Measurements from ENCODE around the gene MAPK4. TPM values are rescaled to one million over a fixed set of nuclear protein-coding genes. Genes with fewer than 3 reads are reported as not detected.

MAPK4 gene
- total and polyA plus RNA-seq, 2 of the 4 experiments (the other 2 are of a cell fraction), result not detected

GRCh38 chr18:50707855-50708469 lies 148.1 kb downstream of the MAPK4 start:
- Histone ChIP-seq H2BK120ac (ENCODE audit: low read depth, low read length) (no peak overlapping the region), H2AFZ (replicated peaks; ENCODE audit: low read length, poor library complexity) (no peak overlapping the region), H4K91ac (ENCODE audit: insufficient read depth, low read depth, low read length) (no peak overlapping the region), H2BK15ac (ENCODE audit: low read depth, low read length) (no peak overlapping the region), H2BK20ac (ENCODE audit: low read depth, low read length) (no peak overlapping the region), H4K20me1 (ENCODE audit: insufficient read depth, low read length) (no peaks in the 10 kb centered on the region), H3K9me3 (ENCODE audit: control insufficient read depth, insufficient read depth, low read length) (no peaks in the 10 kb centered on the region), H2AK9ac (replicated peaks; ENCODE audit: low read depth, low read length, poor library complexity) (no peak overlapping the region), H4K8ac (ENCODE audit: low read depth in 2 of 2, low read length in 2 of 2) (no peak overlapping the region), H3K36me3 (ENCODE audit: control insufficient read depth, insufficient read depth, low read length) (no peaks in the 10 kb centered on the region), H3K79me1 (ENCODE audit: low read depth in 1 of 2, low read length in 2 of 2) (no peaks in the 10 kb centered on the region), H2AK5ac (ENCODE audit: low read depth, low read length) (no peak overlapping the region), H3K4me3 (ENCODE audit: insufficient read depth, low read depth, low read length) (no peak overlapping the region), H4K5ac (ENCODE audit: low read depth, low read length) (no peak overlapping the region), H3K23ac (ENCODE audit: low read depth, low read length) (no peak overlapping the region), H3K27me3 (ENCODE audit: control insufficient read depth, insufficient read depth, low read length) (no peaks in the 10 kb centered on the region), H3K4ac (ENCODE audit: low read depth, low read length) (no peak overlapping the region), H3K4me1 (ENCODE audit: control insufficient read depth, insufficient read depth, low read length) (no peaks in the 10 kb centered on the region), H3K18ac (ENCODE audit: low read depth, low read length) (no peak overlapping the region), H3K9me1 (ENCODE audit: insufficient read depth, low read length) (no peaks in the 10 kb centered on the region), H3K4me2 (ENCODE audit: low read depth, low read length) (no peak overlapping the region), H2BK5ac (ENCODE audit: low read depth, low read length, poor library complexity, severe bottlenecking) (no peak overlapping the region), H3K9ac (ENCODE audit: low read depth, low read length) (no peak overlapping the region), H3K56ac (ENCODE audit: extremely low read depth, insufficient read depth, low read length) (no peak overlapping the region), H3K14ac (replicated peaks; ENCODE audit: low read depth, low read length) (no peak overlapping the region), H3K27ac (ENCODE audit: insufficient read depth, low read length) (no peak overlapping the region)
- 17% methylated on average over 1 of the region's 7 CpGs; no CpG with 5 or more reads in 1 of the 2 experiments for WGBS, 2 experiments (ENCODE audit: extremely low coverage in 2 of 2, insufficient read length in 1 of 2)
- TF ChIP-seq BHLHE40 (IDR thresholded peaks at IDR 0.05; ENCODE audit: low read depth, low read length) (peak; percentile 71; the same call in 1 of the 2 replicates), RCOR1 (IDR thresholded peaks at IDR 0.05; ENCODE audit: insufficient replicate concordance, low read length) (no peak), MAZ (IDR thresholded peaks at IDR 0.05; ENCODE audit: borderline replicate concordance, low read depth, low read length) (no peak)
- in situ Hi-C loops (cut with MboI; ENCODE audit: low sequenced_read_pairs) (no loop called here), intact Hi-C loops (cut with micrococcal nuclease) (no loop called here), dilution Hi-C loops (cut with HindIII; ENCODE audit: low sequenced_read_pairs, unreplicated experiment) (no loop called here)
- POLR2A ChIA-PET (ENCODE audit: unreplicated experiment), result no interaction called here
- ATAC-seq (ENCODE audit: low read depth) (peak; percentile 35), DNase-seq (peak; percentile 14)
- CTCF ChIA-PET, result no interaction called here
- no TSS peak for BruUV-seq (replicated peaks)
